Left forelimb (tissue), 1 donor: ENCODE results near the gene ARMH4.

Experiments
- DNase-seq: peaks from one replicate; pipeline ENCODE4 v3.0.0-alpha.2; 2018; ENCODE audit warnings: low spot score

The ARMH4 gene

DNA sequence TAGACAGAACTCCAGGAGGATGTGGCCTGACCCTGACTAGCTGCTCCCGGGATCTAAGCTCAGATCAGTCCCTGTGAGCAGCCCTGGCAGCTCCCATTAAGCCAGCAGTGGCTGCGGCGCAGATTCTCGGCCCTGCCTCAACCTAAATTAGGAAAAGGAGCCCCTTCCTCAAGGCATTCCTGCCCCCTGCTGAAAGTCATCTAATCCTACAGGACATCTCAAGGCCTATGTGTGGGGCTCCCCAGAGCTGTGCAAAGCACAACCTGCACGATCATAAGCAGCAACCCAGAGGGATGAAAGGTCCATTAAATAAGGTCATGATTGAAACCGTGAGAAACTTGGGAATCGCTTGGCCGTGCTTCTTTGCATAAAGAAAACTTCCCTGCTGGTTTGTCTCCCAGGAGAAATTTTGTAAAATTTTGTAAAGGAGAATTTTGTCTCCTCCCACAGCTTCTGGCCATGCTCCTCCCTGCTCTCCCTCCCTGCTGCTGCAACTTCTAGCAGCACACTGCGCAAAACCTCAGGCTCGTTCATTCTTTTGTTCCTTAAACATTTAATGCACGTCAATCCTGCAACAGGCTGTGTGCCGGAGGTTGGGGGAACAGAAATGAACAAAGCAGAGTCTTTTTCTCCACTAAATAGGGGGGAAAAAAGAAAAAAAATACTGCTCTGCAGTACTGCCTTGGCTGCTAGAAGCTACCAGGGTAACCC, 189.5 kb downstream of the ARMH4 start:
- DNase-seq = no peak

DNA sequence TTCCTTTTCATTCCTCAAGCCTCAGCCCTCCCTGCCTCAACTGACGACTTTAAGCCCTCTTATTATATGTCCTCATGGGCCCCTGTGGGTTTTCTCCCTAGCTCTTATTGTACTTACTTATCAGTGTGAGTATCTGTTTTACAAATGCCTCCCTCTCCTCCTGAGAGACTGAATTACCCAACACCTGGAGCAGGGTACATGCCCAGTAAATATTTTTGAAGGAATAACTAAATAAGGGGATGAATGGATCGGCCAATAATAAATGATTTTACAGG, 190.3 kb downstream of the ARMH4 start:
- no peak for DNase-seq

DNA sequence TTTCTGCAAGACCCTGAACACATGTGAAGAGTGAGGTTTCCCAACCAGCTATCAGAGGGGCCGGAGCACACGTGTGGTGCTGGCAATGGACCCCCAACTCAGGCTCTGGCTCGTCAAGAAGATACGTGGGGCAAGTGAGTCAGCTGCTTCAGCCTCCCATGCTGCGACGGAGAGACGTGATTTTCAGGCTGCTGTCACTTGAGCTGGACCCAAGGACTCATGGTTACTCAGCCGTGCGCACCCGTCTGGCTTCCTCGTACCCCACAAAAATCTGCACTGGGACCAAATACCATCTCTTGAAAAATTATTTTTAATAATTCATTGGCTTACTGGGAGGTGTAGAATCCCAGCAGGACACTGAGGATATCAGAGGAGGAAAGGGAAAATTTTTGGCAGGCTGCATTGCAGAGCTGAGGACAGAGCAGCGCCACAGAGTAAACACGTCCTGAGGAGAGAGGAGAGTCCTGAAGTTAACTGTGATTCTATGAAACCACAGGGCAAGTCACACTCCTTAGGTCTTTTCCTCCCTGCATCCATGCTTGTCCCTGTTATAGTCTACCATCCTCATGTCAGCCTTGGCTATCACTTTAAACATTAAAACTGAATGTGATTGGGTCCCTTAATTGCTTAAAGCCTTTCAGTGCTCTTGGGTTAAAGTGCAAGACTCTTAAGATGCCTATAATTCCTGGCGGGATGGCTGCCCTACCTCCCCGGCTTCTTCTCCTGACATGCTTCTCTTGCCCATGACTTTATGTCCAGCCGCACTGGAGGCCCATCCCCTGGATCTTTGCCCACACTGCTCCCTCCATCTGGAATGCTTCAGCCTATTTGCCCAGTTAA, 190.8 kb downstream of the ARMH4 start:
- no peak for DNase-seq

DNA sequence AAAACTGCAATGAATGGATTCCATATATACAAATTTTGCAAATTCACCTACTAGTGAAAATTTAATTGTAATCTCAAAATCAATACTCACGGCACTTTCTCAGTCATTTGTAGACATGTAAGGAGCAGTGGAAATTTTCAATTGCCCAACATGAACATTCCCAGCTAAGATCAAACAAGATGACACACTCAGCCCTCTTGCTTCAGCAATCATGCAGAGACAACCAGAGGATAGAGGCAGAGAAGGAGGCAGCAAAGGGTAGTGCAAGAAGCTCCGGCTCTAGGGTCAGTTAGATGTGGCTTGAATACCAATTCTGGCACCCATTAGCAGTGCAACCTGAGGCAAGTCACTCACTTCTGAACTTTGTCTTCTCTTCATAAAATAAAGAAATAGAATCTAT, 194.6 kb downstream of the ARMH4 start:
- DNase-seq = no peak
